NB4 (cell line): Measurements from ENCODE around the gene MYLK.

ENCODE experiments used
- DNase-seq: peaks from one replicate; pipeline ENCODE4 v3.0.0; 2010; ENCODE audit warnings: low read depth
- H3K4me3 ChIP-seq: one replicate; pipeline ENCODE4 v1.5.1; 2011; ENCODE audit warnings: mild to moderate bottlenecking, low read depth, low read length, moderate library complexity
- CTCF ChIP-seq: IDR thresholded peaks from one replicate; pipeline ENCODE4 v1.5.1; 2012; ENCODE audit warnings: low read depth, low read length
- MAX ChIP-seq: IDR thresholded peaks from 2 replicates; pipeline ENCODE4 v1.6.1; 2011; ENCODE audit warnings: low read depth, low read length
- MYC ChIP-seq: IDR thresholded peaks from 2 replicates; pipeline ENCODE4 v1.6.1; 2011; ENCODE audit warnings: low read depth, low read length
- POLR2A ChIP-seq: IDR thresholded peaks from 2 replicates; pipeline ENCODE4 v1.6.1; 2011; ENCODE audit warnings: mild to moderate bottlenecking; ENCODE audit not compliant: insufficient read length; ENCODE audit errors: extremely low read depth

Gene MYLK

GRCh38 chr3:123793425-123793824 is 90.7 kb downstream of the MYLK start:
- H3K4me3 ChIP-seq, result no peak overlapping the region
- no peak for TF ChIP-seq CTCF
- TF ChIP-seq MYC, result no peak
- no peak for TF ChIP-seq POLR2A
- TF ChIP-seq MAX, result no peak
- no peak for DNase-seq

- no peak for DNase-seq
- TF ChIP-seq MAX (no peak), MYC (no peak), POLR2A (no peak), CTCF (no peak)
- no peak overlapping the region for H3K4me3 ChIP-seq
Observed at GRCh38 chr3:123792473-123793201, 91.5 kb downstream of the MYLK start.

- H3K4me3 ChIP-seq, result no peak overlapping the region
- no peak for DNase-seq
- TF ChIP-seq MYC, result no peak
- no peak for TF ChIP-seq MAX
- no peak for TF ChIP-seq POLR2A
- TF ChIP-seq CTCF, result no peak
Observed at GRCh38 chr3:123791898-123792297, 92.2 kb downstream of the MYLK start.

- DNase-seq, result no peak
- no peak overlapping the region for H3K4me3 ChIP-seq
- TF ChIP-seq MYC, result no peak
- no peak for TF ChIP-seq POLR2A
- TF ChIP-seq CTCF, result no peak
- TF ChIP-seq MAX, result no peak
Observed at GRCh38 chr3:123791417-123791816, 92.7 kb downstream of the MYLK start.

DNA sequence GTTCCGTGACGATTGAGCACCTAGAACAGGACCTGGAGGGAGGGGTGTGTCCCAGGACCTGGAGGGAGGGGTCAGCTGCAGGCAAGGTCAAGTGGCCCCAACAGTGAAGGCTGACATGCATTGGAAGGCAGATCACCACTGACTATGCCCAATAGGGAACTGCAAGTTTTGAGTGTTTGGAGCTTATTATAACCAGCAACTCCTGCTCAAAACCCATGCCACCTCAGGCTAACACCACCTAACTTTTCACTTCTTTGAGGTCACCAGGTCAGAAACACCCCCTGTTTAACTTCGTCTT is 93.1 kb downstream of the MYLK start:
- DNase-seq, result no peak
- no peak overlapping the region for H3K4me3 ChIP-seq
- TF ChIP-seq MAX (no peak), MYC (no peak)

DNA sequence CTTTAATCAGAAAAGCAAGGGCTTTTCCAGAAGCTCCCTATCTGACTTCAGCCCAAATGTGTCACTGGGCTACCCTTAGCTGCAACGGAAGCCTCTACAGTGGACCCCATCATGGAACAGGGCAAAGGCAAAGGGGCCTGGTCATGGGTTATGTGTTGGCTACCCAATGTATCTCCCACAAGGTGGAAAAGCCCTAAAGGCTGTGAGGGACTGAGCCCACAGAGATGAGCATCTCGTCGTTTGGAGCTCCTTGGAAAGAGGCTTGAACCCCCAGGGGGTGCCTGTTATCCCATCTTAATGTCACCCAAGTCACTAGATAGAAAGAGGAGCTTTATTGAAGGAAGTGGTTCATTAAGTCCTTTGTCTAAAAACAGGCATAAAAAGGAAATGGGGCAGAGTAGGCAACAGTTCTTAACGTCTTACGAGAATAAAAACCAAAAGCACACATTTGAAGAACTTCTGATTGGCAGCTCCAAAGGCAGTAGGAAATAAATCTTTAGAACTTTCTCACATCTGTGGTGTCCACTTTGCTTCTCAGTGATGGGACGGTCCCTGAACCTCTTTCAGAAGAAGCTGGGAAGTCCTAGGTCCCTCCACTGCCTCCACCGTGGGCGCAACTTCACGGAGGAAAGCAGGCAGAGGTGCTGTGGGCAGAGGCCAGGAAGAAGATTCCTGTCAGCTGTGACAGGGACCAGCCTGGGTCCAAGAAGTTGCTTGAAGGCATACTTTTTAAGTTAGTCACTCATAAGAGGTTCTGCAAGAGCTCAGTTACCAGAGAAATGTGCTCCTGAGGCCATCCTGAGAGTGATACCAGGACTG is 93.7 kb downstream of the MYLK start:
- H3K4me3 ChIP-seq, result no peak overlapping the region
- DNase-seq, result no peak
- TF ChIP-seq MYC, result no peak
- TF ChIP-seq CTCF, result no peak
- TF ChIP-seq POLR2A, result no peak
- TF ChIP-seq MAX, result no peak
